Ectodermal cell (in vitro differentiated cells): ENCODE data around the gene TLK2.
"Not testable (repeated sequence)": the region's sequence is repeated elsewhere in the genome, so short reads cannot be mapped to it uniquely, and the experiment has no call there.

ENCODE experiments used
- H3K27ac ChIP-seq: 2 replicates; pipeline ENCODE4 v1.7.0; 2013; ENCODE audit warnings: mild to moderate bottlenecking, low read depth, low read length; ENCODE audit not compliant: insufficient read depth, poor library complexity, severe bottlenecking
- H3K27me3 ChIP-seq: 2 replicates; pipeline ENCODE4 v1.7.0; 2013; ENCODE audit warnings: mild to moderate bottlenecking, low read length; ENCODE audit not compliant: insufficient read depth, control insufficient read depth, poor library complexity, severe bottlenecking
- H3K36me3 ChIP-seq: one replicate; pipeline ENCODE4 v1.7.0; 2013; ENCODE audit warnings: low read length; ENCODE audit not compliant: control insufficient read depth, insufficient read depth
- H3K4me1 ChIP-seq: one replicate; pipeline ENCODE4 v1.7.0; 2013; ENCODE audit warnings: low read length; ENCODE audit not compliant: control insufficient read depth, insufficient read depth
- H3K4me3 ChIP-seq: 2 replicates; pipeline ENCODE4 v1.7.0; 2013; ENCODE audit warnings: low read depth, low read length, control low read depth; ENCODE audit not compliant: insufficient read depth
- H3K9me3 ChIP-seq: 2 replicates; pipeline ENCODE4 v1.7.0; 2013; ENCODE audit warnings: mild to moderate bottlenecking, low read length, moderate library complexity; ENCODE audit not compliant: control insufficient read depth
- WGBS, 2 experiments: methylation state at CpG; one replicate each; pipeline ENCODE4 v1.1.7; 2013; ENCODE audit warnings: missing lambda C conversion rate in 2 of 2; 5-methylcytosine and 5-hydroxymethylcytosine counted together

The TLK2 gene

DNA sequence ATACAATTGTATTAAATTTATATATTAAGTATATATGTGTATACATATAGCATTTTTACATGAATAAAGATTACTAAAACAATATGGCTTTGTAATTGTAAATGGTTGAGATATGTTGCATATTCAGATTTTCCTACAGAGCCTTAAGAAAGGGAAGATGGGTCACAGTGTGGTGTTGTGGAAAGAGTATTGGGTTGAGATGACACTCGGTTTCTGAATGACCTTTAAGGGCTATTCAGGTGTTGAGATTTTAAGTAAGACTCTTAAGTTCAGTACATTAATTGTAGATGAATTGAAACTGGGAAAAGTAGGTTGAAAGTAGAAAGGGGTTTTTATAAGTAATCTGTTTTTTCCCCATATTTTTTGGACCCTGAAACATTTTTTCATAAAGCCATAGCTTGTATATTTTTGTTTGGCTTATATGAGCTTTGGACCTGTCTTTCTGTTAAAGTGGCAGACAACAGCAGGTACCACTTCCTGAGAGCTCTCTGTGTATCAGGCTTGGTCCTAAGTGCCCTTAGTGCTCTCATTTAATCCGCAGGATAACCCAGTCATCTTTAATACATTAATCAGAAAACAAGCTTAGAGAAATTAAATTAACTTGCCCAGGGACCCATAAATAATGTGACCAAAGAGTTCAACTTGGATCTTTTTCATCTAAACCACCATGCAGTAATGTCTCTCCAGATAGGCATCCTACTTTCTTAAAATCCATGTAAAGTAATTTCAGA, 100.3 kb downstream of the TLK2 start:
- H3K9me3 ChIP-seq, result no peaks in the 10 kb centered on the region

DNA sequence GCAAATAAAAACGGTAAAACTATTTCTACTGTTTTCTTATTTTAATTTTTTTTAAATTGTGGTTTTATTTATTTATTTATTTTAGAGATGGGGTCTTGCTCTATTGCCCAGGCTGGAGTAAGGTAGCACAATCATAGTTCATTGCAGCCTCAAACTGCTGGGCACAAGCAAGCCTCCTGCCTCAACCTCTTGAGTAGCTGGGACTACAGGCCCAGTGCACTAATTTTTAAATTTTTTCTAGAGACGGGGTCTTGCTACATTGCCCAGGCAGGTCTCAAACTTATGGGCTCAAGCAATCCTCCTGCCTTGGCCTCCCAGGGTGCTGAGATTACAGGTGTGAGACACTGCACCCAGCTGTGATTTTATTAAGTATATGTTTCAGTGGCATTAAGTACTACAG, 102.3 kb downstream of the TLK2 start:
- 95 to 97% methylated on average over 1 of the region's 2 CpGs for WGBS, 2 experiments
- peaks cover 10% of the 10 kb centered on the region for H3K36me3 ChIP-seq
- H3K27ac ChIP-seq, result no peak overlapping the region
- H3K27me3 ChIP-seq, result no peaks in the 10 kb centered on the region
- no peaks in the 10 kb centered on the region for H3K4me1 ChIP-seq
- H3K9me3 ChIP-seq, result no peaks in the 10 kb centered on the region
- H3K4me3 ChIP-seq, result no peak overlapping the region

More for the DNA sequence above, 100.3 kb downstream of the TLK2 start:
- H3K27me3 ChIP-seq, result no peaks in the 10 kb centered on the region
- 89 to 95% methylated on average over 2 of the region's 2 CpGs for WGBS, 2 experiments
- H3K27ac ChIP-seq, result no peak overlapping the region
- H3K36me3 ChIP-seq, result peaks cover 8% of the 10 kb centered on the region
- no peak overlapping the region for H3K4me3 ChIP-seq
- no peaks in the 10 kb centered on the region for H3K4me1 ChIP-seq

DNA sequence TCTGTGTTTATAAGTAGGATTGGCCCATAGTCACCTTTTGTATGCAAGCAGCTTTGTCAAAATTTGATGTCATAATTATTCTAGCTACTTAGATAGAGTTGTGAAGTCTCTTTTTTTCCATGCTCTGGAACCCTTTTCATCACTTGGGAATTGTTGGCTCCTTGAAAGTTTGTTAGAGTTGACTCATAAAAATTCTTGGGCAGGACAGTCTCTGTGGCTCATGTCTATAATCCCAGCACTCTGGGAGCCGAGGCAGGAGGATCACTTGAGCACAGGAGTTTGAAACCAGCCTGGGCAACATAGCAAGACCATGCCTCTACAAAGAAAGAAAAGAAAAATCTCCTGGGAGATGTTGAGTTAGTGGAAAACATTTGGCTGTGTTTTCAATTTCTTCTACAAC, 103.1 kb downstream of the TLK2 start:
- Histone ChIP-seq H3K4me3 (no peak overlapping the region), H3K27ac (no peak overlapping the region), H3K36me3 (peaks cover 10% of the 10 kb centered on the region), H3K9me3 (no peaks in the 10 kb centered on the region), H3K27me3 (no peaks in the 10 kb centered on the region), H3K4me1 (no peaks in the 10 kb centered on the region)
- WGBS, 2 experiments, result 83 to 89% methylated on average over 1 of the region's 1 CpG

DNA sequence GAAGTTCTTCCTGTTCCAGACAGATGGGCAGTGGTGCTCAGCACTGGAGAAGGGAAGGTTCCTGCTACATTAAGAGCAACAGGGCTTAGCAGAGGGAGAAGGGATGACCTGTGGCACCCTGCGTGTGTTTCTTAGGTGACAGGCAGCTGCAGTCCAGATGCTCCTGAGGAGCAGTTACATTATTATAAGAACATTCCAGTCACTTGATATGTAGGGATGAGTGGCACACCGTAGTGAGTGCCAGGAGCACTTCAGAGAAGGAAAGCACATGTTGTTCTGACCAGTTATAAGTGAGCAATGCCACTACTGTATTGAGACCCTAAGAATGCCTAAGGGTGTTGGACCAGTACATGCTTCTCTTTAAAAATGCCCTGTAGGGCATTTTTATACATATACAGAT, 108.9 kb downstream of the TLK2 start:
- no peaks in the 10 kb centered on the region for H3K4me1 ChIP-seq
- H3K27me3 ChIP-seq, result no peaks in the 10 kb centered on the region
- no peaks in the 10 kb centered on the region for H3K9me3 ChIP-seq
- no peak overlapping the region for H3K27ac ChIP-seq
- peaks cover 13% of the 10 kb centered on the region for H3K36me3 ChIP-seq
- 93% methylated on average over 2 of the region's 2 CpGs for WGBS, 2 experiments
- H3K4me3 ChIP-seq, result no peak overlapping the region

DNA sequence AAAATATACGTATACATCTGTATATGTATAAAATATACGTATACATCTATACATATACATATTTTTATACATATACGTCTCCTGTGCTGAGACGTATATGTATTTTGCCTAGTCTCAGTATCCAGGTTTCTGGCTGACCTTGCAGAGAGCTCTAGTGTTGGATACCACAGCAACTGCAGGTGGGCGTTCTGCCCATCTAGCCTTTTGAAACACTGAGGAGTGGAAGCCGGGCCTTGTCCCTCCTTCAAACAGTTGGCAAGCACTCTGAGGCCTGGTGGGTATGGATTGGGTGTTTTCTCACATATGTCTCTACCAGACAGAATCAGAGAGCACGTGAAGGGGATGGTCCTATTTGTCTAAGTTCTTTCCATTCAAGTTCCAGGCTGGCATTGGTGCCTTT, 109.5 kb downstream of the TLK2 start:
- peaks cover 13% of the 10 kb centered on the region for H3K36me3 ChIP-seq
- WGBS, 2 experiments, result 96 to 97% methylated on average over 5 to 6 of the region's 7 CpGs
- no peak overlapping the region for H3K4me3 ChIP-seq
- H3K27me3 ChIP-seq, result no peaks in the 10 kb centered on the region
- no peaks in the 10 kb centered on the region for H3K9me3 ChIP-seq
- H3K27ac ChIP-seq, result no peak overlapping the region
- no peaks in the 10 kb centered on the region for H3K4me1 ChIP-seq

DNA sequence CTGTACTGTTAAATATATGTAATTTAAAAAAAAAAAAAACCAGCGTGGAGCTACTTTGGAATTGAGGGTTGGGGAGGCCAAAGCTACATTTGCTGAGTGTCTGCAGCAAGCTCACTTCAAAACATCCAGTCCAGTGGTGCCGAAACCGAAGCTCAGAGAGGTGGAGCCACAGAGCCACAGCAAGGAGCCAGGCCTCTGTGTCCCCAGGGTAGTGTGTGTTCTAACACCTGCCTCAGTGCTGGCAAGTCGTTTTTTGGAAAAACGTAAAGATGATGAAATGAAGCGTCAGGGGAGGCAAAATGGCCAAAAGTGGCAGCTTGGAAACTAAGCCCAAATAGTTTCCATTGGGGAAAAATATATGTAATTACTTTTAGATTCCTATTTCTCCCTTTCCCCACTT, 112.7 kb downstream of the TLK2 start:
- Histone ChIP-seq H3K4me3 (no peak overlapping the region), H3K27ac (no peak overlapping the region), H3K27me3 (no peaks in the 10 kb centered on the region), H3K9me3 (no peaks in the 10 kb centered on the region), H3K36me3 (peaks cover 26% of the 10 kb centered on the region), H3K4me1 (no peaks in the 10 kb centered on the region)
- WGBS, 2 experiments, result 90 to 94% methylated on average over 6 of the region's 6 CpGs

DNA sequence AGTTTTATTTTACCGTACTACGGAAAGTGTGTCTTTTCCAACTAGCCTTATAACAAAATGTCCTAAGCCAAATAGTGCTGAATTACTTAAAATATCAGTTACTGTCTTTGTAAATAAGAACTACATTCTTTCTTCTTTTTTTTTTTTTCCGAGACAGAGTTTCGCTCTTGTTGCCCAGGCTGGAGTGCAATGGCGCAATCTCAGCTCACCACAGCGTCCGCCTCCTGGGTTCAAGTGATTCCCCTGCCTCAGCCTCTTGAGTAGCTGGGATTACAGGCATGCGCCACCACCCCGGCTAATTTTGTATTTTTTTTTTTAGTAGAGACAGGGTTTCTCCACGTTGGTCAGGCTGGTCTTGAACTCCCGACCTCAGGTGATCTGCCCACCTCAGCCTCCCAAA, 113.2 kb downstream of the TLK2 start:
- 85 to 88% methylated on average over 11 of the region's 11 CpGs for WGBS, 2 experiments
- H3K36me3 ChIP-seq, result peaks cover 31% of the 10 kb centered on the region
- not testable (repeated sequence) for H3K4me1 ChIP-seq, H3K4me3 ChIP-seq, H3K9me3 ChIP-seq, H3K27me3 ChIP-seq, H3K27ac ChIP-seq

DNA sequence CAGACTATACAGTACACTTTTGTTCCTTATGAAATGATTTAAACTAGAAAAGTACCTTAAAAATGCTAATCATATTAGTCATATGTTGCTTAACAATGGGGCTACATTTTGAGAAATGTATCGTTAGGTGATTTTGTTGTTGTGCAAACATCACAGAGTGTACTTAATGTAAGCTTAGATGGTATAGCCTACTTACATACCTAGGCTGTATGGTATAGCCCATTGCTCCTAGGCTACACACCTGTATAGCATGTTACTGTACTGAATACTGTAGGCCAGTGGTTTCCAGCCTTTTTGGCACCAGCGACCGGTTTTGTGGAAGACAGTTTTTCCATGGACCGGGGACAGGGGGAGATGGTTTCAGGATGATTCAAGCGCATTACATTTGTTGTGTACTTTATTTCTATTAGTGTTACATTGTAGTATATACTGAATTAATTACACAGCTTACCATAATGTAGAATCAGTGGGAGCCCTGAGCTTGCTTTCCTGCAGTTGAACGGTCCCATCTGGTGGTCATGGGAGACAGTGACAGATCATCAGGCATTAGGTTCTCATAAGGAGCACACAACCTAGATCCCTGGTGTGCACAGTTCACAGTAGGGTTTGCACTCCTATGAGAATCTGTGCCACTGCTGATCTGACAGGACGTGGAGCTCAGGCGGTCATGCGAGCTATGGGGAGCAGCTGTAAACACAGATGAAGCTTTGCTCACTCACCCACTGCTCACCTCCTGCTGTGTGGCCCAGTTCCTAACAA, 113.9 kb downstream of the TLK2 start:
- Histone ChIP-seq H3K27me3 (no peaks in the 10 kb centered on the region), H3K27ac (no peak overlapping the region), H3K9me3 (no peaks in the 10 kb centered on the region), H3K4me3 (no peak overlapping the region), H3K4me1 (no peaks in the 10 kb centered on the region), H3K36me3 (peaks cover 35% of the 10 kb centered on the region)
- WGBS, 2 experiments, result 92 to 96% methylated on average over 8 to 9 of the region's 9 CpGs

DNA sequence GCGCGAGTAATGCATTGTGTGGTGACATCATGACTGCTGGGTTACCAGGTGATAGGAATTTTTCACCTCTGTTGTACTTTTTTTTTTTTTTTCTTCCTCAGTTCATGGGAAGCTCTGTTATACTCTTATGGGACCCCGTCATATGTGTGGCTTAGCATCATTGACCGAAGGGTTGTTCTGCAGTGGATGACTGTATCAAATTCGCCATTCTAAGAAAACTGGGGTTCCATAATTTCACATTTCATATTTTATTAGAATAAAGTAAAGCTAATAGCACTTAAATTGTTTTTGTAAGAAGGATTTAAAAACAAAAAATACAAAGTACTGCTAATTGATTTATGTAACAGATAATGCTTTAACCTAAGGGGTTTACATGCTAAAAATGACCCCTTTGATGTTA, 116.9 kb downstream of the TLK2 start:
- 98 to 99% methylated on average over 4 of the region's 5 CpGs for WGBS, 2 experiments
- Histone ChIP-seq H3K4me3 (no peak overlapping the region), H3K36me3 (peaks cover 42% of the 10 kb centered on the region), H3K4me1 (no peaks in the 10 kb centered on the region), H3K27ac (no peak overlapping the region), H3K9me3 (no peaks in the 10 kb centered on the region), H3K27me3 (no peaks in the 10 kb centered on the region)

DNA sequence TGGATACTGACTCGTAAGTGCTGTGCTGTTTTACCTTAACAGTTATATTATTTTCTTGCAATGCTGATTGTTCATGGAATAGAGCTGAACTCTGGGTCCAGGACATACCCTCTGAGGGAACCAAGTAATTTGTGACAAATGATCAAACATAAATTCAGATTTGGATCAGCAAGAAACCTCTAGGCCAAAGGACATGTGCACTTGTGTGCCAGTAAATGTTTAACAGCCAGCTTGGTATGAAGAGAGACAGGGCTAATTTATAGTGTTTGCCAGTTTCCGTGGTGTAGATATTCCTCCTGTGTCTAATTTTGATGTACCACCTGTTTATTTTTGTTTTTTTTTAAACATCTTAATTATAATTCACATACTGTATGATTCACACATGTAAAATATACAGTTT, 118.0 kb downstream of the TLK2 start:
- H3K4me1 ChIP-seq, result no peaks in the 10 kb centered on the region
- peaks cover 50% of the 10 kb centered on the region for H3K36me3 ChIP-seq
- 94 to 100% methylated on average over 1 to 2 of the region's 2 CpGs for WGBS, 2 experiments
- no peaks in the 10 kb centered on the region for H3K27me3 ChIP-seq
- H3K27ac ChIP-seq, result no peak overlapping the region
- no peak overlapping the region for H3K4me3 ChIP-seq
- no peaks in the 10 kb centered on the region for H3K9me3 ChIP-seq
